HCT116 (cell line): Measurements from ENCODE around the gene LRPPRC. TPM values are rescaled to one million over a fixed set of nuclear protein-coding genes. Genes with fewer than 3 reads are reported as not detected.

Experiments
- ATAC-seq: fragments of 200-7000 bp; cut with Tn5 transposase; 2 replicates; pipeline ENCODE4 v1.9.1; 2020; ENCODE audit warnings: mild to moderate bottlenecking, moderate library complexity
- BruUV-seq: library from RNA; stranded (reverse); fragments of 400-500 nt; replicated peaks from 2 replicates; lab custom pipeline; 2021; lab: Mats Ljungman, UMichigan
- CTCF ChIA-PET: fragments of 300-600 bp; sonication (Branson Sonifier 250); formaldehyde crosslinking; loops from one replicate; lab custom pipeline; 2021; ENCODE audit warnings: antibody characterized with exemption; lab: Charles Lee
- POLR2A ChIA-PET: fragments of 300-600, 350-600 bp; sonication (Branson Sonifier 250); formaldehyde crosslinking; loops from one replicate; lab custom pipeline; 2021; ENCODE audit warnings: antibody characterized with exemption; lab: Charles Lee
- RAD21 ChIA-PET, 2 experiments: fragments of 300-600 bp; sonication (Branson Sonifier 250); formaldehyde crosslinking; loops; one replicate each; lab custom pipeline; 2023; ENCODE audit warnings: low total read pairs in 2 of 2; ENCODE audit not compliant: uncharacterized antibody in 2 of 2, unreplicated experiment in 2 of 2, low non-redundant PET in 1 of 2; lab: Charles Lee
- DNase-seq: peaks from one replicate; pipeline ENCODE4 v3.0.0-alpha.2; 2010; ENCODE audit warnings: low read depth, low spot score
- H2AFZ ChIP-seq: fragments of 200-600 bp; shearing (Covaris generic), sonication (generic); 2 replicates; pipeline ENCODE4 v1.6.1; 2017; ENCODE audit warnings: low read depth, mixed run types, mixed read lengths, antibody characterized with exemption, low read length; ENCODE audit not compliant: poor library complexity, severe bottlenecking
- H3K27ac ChIP-seq: 2 replicates; pipeline ENCODE4 v1.5.1; 2012; ENCODE audit warnings: low read depth, low read length
- H3K27me3 ChIP-seq: fragments of 200-600 bp; sonication (generic); 2 replicates; pipeline ENCODE4 v1.6.1; 2016; ENCODE audit warnings: mixed run types, low read length, mixed read lengths; ENCODE audit not compliant: insufficient read depth
- H3K36me3 ChIP-seq, 2 experiments: fragments of 200-500 bp in 1 of 2; fragments of 200-600 bp in 1 of 2; sonication (Bioruptor generic) in 1 of 2; sonication (generic) in 1 of 2; 2 replicates each; pipeline versions ENCODE4 v1.5.1 to v1.6.1; 2014 to 2016; ENCODE audit warnings: low read length in 2 of 2, inconsistent platforms in 1 of 2, mixed read lengths in 1 of 2, mixed run types in 1 of 2; ENCODE audit not compliant: insufficient read depth in 2 of 2, control insufficient read depth in 1 of 2
- H3K4me1 ChIP-seq, 2 experiments: fragments of 200-600 bp in 1 of 2; sonication (generic) in 1 of 2; 2 replicates each; pipeline versions ENCODE4 v1.5.1 to v1.6.1; 2012 to 2017; ENCODE audit warnings: low read length in 2 of 2, inconsistent platforms in 1 of 2, mild to moderate bottlenecking in 1 of 2, mixed read lengths in 1 of 2, mixed run types in 1 of 2, moderate library complexity in 1 of 2; ENCODE audit not compliant: insufficient read depth in 2 of 2, control insufficient read depth in 1 of 2
- H3K4me2 ChIP-seq: fragments of 200-600 bp; sonication (generic); 2 replicates; pipeline ENCODE4 v1.6.1; 2017; ENCODE audit warnings: mixed run types, low read length, mixed read lengths
- H3K4me3 ChIP-seq, 2 experiments: fragments of 200-600 bp in 1 of 2; sonication (generic) in 1 of 2; replicated peaks in 1 of 2; 2 replicates each; pipeline ENCODE4 v1.5.1; 2011 to 2016; ENCODE audit warnings: low read length in 2 of 2, control low read depth in 1 of 2, low read depth in 1 of 2, mild to moderate bottlenecking in 1 of 2, mixed read lengths in 1 of 2, mixed run types in 1 of 2
- H3K79me2 ChIP-seq: fragments of 200-600 bp; sonication (generic); 2 replicates; pipeline ENCODE4 v1.6.1; 2017; ENCODE audit warnings: mild to moderate bottlenecking, mixed run types, low read length, moderate library complexity, mixed read lengths; ENCODE audit not compliant: insufficient read depth
- H3K9ac ChIP-seq: fragments of 200-600 bp; sonication (generic); 2 replicates; pipeline ENCODE4 v1.6.1; 2016; ENCODE audit warnings: low read length, mixed read lengths
- H3K9me2 ChIP-seq: fragments of 200-600 bp; sonication (generic), shearing (Covaris generic); 2 replicates; pipeline ENCODE4 v1.6.1; 2017; ENCODE audit warnings: mixed run types, mild to moderate bottlenecking, moderate library complexity; ENCODE audit not compliant: insufficient read depth
- H3K9me3 ChIP-seq, 2 experiments: fragments of 200-500 bp in 1 of 2; fragments of 200-600 bp in 1 of 2; sonication (Bioruptor generic) in 1 of 2; sonication (generic) in 1 of 2; 2 replicates each; pipeline ENCODE4 v1.6.1; 2014 to 2017; ENCODE audit warnings: low read length in 2 of 2, mixed read lengths in 2 of 2, inconsistent platforms in 1 of 2, low read depth in 1 of 2, mild to moderate bottlenecking in 1 of 2, mixed run types in 1 of 2, moderate library complexity in 1 of 2; ENCODE audit not compliant: control insufficient read depth in 1 of 2, insufficient read depth in 1 of 2
- H4K20me1 ChIP-seq: fragments of 200-600 bp; sonication (generic), shearing (Covaris generic); 2 replicates; pipeline ENCODE4 v1.6.1; 2017; ENCODE audit warnings: mixed run types, mild to moderate bottlenecking, moderate library complexity; ENCODE audit not compliant: insufficient read depth
- ATF3 ChIP-seq: IDR thresholded peaks from 2 replicates; pipeline ENCODE4 v1.6.1; 2012
- CBX3 ChIP-seq: IDR thresholded peaks from 2 replicates; pipeline ENCODE4 v1.6.1; 2012; ENCODE audit warnings: low read depth
- CEBPB ChIP-seq: IDR thresholded peaks from 2 replicates; pipeline ENCODE4 v1.6.1; 2012; ENCODE audit warnings: low read depth
- CTCF ChIP-seq, 3 experiments: fragments of 200-600 bp in 1 of 3; sonication (generic) in 1 of 3; IDR thresholded peaks in 2 of 3; conservative IDR thresholded peaks in 1 of 3; 2 replicates each; pipeline ENCODE4 v1.5.1; 2012 to 2017; ENCODE audit warnings: low read depth in 2 of 3, low read length in 2 of 3, antibody characterized with exemption in 1 of 3, borderline replicate concordance in 1 of 3, control low read depth in 1 of 3, mild to moderate bottlenecking in 1 of 3, mixed read lengths in 1 of 3, mixed run types in 1 of 3, moderate library complexity in 1 of 3; ENCODE audit not compliant: insufficient read depth in 1 of 3
- EGR1 ChIP-seq: IDR thresholded peaks from 2 replicates; pipeline ENCODE4 v1.6.1; 2012; ENCODE audit warnings: low read depth
- EZH2 ChIP-seq: fragments of 200-600 bp; sonication (generic); IDR thresholded peaks from 2 replicates; pipeline ENCODE4 v1.6.1; 2017; ENCODE audit warnings: antibody characterized with exemption, mixed run types
- FOSL1 ChIP-seq: IDR thresholded peaks from 2 replicates; pipeline ENCODE4 v1.6.1; 2012; ENCODE audit warnings: low read depth
- JUND ChIP-seq: IDR thresholded peaks from 2 replicates; pipeline ENCODE4 v1.6.1; 2012
- MAX ChIP-seq: IDR thresholded peaks from 2 replicates; pipeline ENCODE4 v1.6.1; 2012
- POLR2A ChIP-seq: IDR thresholded peaks from 2 replicates; pipeline ENCODE4 v1.7.0; 2011; ENCODE audit warnings: borderline replicate concordance; ENCODE audit not compliant: insufficient read depth, insufficient read length; ENCODE audit errors: extremely low read depth
- POLR2AphosphoS5 ChIP-seq: IDR thresholded peaks from 2 replicates; pipeline ENCODE4 v1.6.1; 2011; ENCODE audit warnings: mild to moderate bottlenecking, low read depth, low read length, moderate library complexity
- REST ChIP-seq: IDR thresholded peaks from 2 replicates; pipeline ENCODE4 v1.6.1; 2012; ENCODE audit warnings: low read depth
- SP1 ChIP-seq: IDR thresholded peaks from 2 replicates; pipeline ENCODE4 v1.6.1; 2012; ENCODE audit warnings: low read depth
- TCF7L2 ChIP-seq: IDR thresholded peaks from 2 replicates; pipeline ENCODE4 v1.7.0; 2011; ENCODE audit warnings: borderline replicate concordance, inconsistent platforms; ENCODE audit not compliant: insufficient read depth, insufficient read length; ENCODE audit errors: extremely low read depth
- ZBTB33 ChIP-seq: IDR thresholded peaks from 2 replicates; pipeline ENCODE4 v1.6.1; 2011; ENCODE audit warnings: mild to moderate bottlenecking, low read length, moderate library complexity; ENCODE audit not compliant: insufficient replicate concordance; ENCODE audit errors: extremely low read depth
- ZNF274 ChIP-seq: fragments of 200-500 bp; sonication (Bioruptor generic); IDR thresholded peaks from 2 replicates; pipeline ENCODE4 v1.6.1; 2014; ENCODE audit warnings: mild to moderate bottlenecking, low read depth, low read length, inconsistent platforms
- intact Hi-C: fragments of 100-400 bp; cut with micrococcal nuclease; formaldehyde crosslinking; loops from 2 replicates; pipeline ENCODE4 v1.10.0; 2022
- total RNA-seq: library from RNA; stranded (reverse); gene quantifications from one replicate; pipeline ENCODE4 v1.2.1, GENCODE V29; 2021; ENCODE audit not compliant: unreplicated experiment

Gene LRPPRC
- total RNA-seq, 1 experiment from 2014 or later, result 210 TPM

- no peak for TF ChIP-seq ZBTB33
Observed at GRCh38 chr2:43984533-43984932, 11.3 kb downstream of the LRPPRC start (continued).

- no peak overlapping the region for H3K27ac ChIP-seq
- H3K4me3 ChIP-seq, result no peak overlapping the region
- ATAC-seq (no peak), DNase-seq (no peak)
- POLR2A ChIA-PET, result no interaction called here
- peaks cover 100% of the 10 kb centered on the region for H3K79me2 ChIP-seq
- no TSS peak for BruUV-seq
- no peaks in the 10 kb centered on the region for H3K27me3 ChIP-seq
- RAD21 ChIA-PET, result no interaction called here
- no peak for TF ChIP-seq ZNF274
- no peak for TF ChIP-seq ZBTB33
- TF ChIP-seq EZH2, result no peak
- TF ChIP-seq CTCF (IDR thresholded peaks at IDR 0.05 in 2 of 3, conservative IDR thresholded peaks at IDR 0.05 in 1 of 3; ENCODE audit: borderline replicate concordance in 1 of 3, insufficient read depth in 1 of 3, low read depth in 2 of 3, low read length in 2 of 3), result no peak
- no peak for TF ChIP-seq CBX3
- no peak for TF ChIP-seq ATF3
- no peak for TF ChIP-seq POLR2AphosphoS5
- TF ChIP-seq TCF7L2, result no peak
- no peak for TF ChIP-seq POLR2A
- no peak for TF ChIP-seq EGR1
- no peak for TF ChIP-seq FOSL1
- no peak for TF ChIP-seq SP1
- TF ChIP-seq CEBPB, result no peak
- no peak for TF ChIP-seq JUND
- TF ChIP-seq MAX, result no peak
- no peak for TF ChIP-seq REST
- H3K9me3 ChIP-seq, result no peaks in the 10 kb centered on the region
- intact Hi-C loops, result no loop called here
- H3K4me2 ChIP-seq, result no peak overlapping the region
- H3K36me3 ChIP-seq, result peaks cover 46 to 62% of the 10 kb centered on the region in 2 experiments
- no peaks in the 10 kb centered on the region for H3K9me2 ChIP-seq
- H2AFZ ChIP-seq, result no peak overlapping the region
- H4K20me1 ChIP-seq, result peaks cover 61% of the 10 kb centered on the region
- no peaks in the 10 kb centered on the region for H3K4me1 ChIP-seq
- no peak overlapping the region for H3K9ac ChIP-seq
- CTCF ChIA-PET, result no interaction called here
Observed at GRCh38 chr2:43980902-43981301, 14.9 kb downstream of the LRPPRC start.
